HG02970 (cell line): ENCODE measurements around the gene ELOVL5.
"Not testable (repeated sequence)": the region's sequence is repeated elsewhere in the genome, so short reads cannot be mapped to it uniquely, and the experiment has no call there.

Experiments
- ATAC-seq: cut with Tn5 transposase; IDR thresholded peaks from one replicate; pipeline ENCODE4 v1.9.1; 2021; ENCODE audit warnings: mild to moderate bottlenecking, moderate library complexity, moderate number of reproducible peaks; ENCODE audit not compliant: unreplicated experiment, low FRiP score

Gene ELOVL5

DNA sequence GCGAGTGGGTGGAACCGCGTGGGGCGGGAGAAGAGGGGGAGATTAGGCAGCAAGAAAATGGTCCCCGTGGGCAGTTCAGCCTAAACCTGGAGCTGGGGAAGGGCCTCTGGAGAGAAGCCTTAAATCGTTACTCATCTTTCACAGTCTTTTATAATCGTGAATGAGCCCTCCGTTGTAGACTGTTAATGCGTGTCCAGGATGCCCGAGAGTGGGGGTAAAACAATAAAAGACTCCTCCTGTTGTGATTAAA lies 11.0 kb upstream of the ELOVL5 start:
- ATAC-seq, result no peak

DNA sequence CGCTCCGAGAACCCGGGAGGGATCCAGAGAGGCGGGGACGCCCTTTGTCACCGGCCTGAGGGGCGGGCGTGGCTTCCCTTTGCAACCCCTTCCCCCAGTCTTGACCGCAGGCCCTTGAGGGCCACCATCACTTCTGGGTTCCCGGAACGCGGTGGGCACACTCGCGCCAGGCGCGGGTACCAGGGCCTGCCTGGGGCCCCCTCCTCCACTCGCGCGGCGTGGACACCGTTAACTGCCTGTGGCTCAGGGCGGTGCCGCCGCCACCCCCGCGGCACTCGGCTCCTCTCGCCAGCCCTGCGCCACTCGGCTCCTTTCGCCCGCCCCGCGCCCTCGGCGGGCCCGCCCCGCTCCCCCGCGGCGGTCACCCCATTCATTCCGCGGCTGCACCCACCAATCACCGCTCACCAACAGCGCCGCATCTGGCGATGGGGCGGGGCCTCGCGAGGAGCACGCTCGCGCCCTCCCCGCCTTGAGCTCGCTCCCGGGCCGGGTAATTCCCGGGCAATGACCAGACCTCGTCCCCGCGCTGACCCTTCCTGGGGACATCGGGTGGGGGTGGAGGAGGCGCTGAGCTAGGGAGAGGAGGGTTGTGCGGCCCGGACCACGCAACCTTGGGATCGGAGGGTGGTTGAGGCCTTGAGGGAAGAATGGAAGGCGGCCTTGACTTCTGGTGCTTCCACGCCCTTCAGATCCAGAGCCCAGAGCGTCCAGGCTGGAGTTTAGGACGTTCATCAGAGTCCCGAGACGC lies 10.5 kb upstream of the ELOVL5 start:
- ATAC-seq, result peak; percentile 94

DNA sequence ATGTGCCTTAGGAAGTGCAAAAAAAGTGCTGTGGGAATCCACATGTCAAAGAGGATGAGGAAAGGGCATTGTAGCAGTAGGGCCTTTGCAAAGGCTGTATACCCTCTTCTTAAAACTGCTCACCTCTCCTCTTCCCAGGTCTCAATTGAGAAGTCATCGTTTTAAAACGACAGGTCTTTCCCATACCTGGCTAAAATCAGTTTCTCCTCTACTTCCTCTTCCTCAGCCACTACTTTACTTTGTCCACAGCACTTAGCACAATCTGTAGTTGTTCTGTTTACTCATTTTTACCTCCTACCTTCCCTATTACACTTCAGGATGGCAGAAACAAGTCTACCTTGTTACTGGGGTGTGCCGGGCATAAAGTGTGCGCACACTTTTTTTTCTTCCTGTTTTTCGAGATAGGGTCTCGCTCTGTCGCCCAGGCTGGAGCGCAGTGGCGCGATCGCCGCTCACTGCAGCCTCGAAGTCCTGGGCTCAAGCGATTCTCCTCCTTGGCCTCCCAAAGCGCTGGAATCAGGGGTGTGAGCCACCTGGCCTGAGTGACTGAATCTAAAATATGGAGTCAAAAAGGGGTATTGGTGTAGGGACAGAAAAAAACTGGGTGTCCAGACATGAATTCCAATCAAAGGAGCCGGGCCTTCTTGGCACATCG lies 9.8 kb upstream of the ELOVL5 start:
- ATAC-seq, result no peak

DNA sequence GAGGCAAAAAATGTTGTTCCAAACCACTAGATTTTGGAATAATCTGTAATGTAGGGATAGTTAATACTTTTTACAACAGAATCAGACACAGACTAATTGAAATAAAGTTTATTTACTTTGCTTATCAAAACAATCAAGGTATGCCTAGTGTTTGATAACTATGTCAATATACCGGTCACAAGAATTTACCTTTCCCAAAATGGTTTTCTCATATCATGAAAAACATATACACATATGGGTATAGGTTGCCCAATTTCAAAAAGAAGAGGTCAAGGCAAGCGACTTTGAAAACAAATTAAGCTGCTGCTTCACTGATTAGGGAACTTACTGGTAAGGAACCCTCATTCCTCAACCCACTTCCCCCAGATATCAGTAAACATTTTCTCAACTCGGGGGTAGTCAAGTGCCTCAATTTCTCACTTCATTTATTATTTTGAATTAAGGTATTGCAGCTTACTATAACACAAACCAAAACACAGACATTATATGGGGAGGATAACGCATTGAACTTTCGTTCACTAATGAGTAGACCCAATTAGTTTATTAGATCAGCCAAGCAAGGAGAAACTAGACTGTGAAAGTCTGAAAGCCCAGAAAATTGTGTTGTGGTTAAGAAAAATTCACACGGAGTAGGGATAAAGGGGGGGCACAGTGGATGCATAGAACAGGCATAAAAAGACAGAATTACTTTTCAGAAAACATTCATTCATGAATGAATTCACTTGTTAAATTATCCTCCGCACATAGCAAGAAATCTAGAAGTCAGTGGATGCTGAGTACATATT lies 9.0 kb upstream of the ELOVL5 start:
- no peak for ATAC-seq

DNA sequence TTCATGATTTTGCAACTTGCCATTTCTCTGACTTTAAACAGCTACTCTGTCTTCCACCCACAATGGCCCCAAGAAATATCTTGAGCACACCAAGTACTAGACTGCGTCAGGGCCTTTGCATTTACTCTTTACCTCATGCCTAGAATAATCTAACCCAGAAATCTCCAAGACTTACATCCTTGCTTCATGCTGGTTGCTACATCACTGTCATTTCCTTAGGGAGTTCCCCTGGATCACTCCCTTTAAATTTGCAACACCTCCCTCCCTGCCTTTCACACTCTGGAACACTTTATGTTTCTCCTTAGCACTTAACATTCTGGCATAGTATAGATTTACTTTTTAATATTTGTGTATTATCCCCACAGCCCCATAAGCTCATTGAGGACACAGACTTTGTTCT lies 4.9 kb upstream of the ELOVL5 start:
- no peak for ATAC-seq

DNA sequence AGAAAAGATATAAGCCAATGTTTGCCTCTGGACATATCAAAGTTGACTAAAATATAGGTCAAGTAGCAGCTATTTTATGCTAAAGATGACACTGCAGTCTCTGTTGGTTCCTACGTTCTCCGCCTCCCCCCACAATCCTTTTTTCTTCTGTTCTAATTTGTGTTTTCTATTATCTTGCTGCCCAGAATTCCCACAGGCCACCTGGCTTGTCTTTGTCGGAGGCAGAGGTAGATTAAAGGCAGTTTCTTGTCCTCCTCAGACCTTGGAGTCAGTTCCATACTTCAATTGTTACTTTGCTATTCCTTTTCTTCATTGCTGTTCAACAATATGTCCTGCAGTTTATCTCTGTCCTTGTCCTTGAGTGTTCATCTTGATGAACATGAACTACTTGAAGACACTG lies 3.6 kb upstream of the ELOVL5 start:
- no peak for ATAC-seq

DNA sequence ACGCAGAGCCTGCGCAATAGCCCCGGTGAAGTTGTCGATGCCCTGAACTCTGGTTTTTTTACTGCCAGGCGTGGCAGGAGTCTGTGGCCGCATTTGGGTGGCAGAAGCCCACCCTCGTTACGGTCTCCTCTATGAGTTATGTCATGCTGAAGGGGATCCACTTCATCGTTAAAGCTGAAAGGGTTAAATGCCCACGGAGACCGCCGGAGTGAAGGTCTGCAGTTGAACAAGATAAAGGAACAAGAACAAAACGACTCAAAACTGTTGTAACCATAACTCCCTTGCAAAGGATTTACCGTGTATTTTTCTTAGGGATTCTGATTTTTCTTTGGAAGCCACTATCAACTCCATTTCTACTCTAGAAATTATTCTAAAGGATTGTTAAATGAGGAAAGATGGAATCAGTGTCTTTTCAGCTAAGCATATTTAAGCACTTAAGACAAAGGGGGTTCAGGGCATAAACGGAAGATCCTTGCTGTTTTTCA lies 501 bp upstream of the ELOVL5 start:
- no peak for ATAC-seq

DNA sequence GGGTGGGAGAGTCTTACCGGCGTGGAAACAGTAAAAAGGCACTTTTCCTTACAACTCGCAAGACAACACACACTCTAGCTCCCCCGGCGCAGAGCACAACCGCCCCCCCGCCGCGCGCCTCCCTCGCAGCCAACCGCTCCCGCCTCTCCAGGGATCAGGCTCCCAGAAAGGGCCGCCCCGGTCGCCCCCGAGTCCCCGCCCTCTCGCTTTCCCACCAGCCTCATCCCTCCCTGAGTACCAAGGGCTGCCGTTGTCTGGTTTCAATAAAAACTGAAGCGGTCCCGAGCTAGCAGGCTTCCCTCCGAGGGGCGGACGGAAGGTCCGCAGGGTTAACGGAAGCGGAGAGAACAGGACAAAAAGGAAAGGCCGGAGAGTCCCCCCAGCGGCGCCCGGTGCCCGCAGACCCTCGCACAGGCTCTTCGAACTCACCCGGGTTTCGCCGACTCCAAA lies 804 bp downstream of the ELOVL5 start:
- ATAC-seq, result peak; percentile 6

DNA sequence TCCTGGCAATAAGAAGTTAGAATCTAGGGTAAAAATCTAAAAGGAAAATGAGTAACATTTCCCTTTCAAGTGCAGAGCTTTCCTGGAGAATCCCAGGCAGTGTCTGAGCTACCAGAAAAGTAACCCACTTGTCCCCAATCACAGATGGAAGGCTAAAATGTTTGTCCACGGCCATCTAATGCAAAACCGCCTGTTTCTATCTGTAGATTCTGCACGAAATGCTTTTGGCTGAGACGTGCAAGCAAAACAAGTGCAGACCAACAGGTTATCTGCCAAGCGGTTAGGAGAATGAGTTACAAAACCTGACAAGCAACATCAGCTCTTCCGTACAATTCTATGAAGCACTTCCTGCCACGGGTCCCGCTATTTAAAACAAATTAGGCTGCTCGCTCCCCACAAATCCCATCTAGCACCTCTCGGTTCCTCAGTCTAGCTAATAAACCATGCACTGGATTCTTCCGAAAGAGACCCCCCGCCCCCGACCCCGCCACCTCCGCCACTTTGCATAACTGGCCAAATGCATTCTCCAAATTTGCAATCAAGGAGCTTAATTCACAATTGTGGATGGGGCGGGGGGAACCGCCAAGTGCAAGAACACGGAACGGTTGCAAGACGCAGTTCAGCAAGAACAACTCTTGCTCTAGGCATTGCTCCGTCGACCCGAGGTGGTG lies 1.4 kb downstream of the ELOVL5 start:
- no peak for ATAC-seq

DNA sequence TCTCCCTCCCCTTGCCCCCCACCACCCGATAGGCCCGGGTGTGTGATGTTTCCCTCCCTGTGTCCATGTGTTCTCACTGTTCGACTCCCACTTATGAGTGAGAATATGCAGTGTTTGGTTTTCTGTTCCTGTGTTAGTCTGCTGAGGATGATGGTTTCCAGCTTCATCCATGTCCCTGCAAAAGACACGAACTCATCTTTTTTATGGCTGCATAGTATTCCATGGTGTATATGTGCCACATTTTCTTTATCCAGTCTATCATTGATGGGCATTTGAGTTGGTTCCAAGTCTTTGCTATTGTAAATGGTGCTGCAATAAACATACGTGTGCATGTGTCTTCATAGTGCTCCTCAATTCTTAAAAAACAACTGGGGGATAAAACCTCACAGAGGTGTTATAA lies 2.7 kb downstream of the ELOVL5 start:
- not testable (repeated sequence) for ATAC-seq

DNA sequence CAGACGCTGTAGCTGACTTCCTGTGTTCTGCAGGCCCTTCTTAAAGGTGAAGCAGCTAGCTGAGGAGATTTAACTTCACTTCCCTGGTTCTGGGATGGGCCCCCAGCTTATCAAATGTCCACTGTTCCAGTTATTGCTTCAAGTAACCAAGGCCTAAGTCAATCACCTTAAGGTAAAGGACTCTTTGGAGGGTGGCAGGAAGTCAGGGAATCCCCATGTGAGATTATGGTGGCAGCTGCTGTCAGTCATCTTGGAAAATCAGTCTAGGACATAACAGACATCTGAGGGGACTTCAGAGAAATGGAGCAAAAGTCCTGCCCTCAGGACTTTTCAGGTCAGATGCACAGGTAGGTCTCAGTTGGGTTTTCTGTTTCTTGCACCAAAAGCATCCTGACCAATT lies 3.8 kb downstream of the ELOVL5 start:
- no peak for ATAC-seq

DNA sequence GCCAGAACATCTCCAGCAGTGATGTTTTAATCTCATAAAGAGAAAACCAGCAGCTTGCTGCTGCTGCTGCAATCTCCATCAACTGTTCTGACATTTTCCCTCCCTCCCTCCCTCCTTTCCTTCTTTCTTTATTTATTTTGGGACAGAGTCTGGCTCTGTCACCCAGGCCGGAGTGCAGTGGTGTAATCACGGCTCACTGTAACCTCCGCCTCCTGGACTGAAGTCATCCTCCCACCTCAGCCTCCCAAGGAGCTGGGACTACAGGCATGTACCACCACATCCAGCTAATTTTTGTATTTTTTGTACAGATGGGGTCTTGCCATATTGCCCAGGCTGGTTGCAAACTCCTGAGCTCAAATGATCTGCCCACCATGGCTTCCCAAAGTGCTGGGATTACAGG lies 5.7 kb downstream of the ELOVL5 start:
- ATAC-seq, result no peak

DNA sequence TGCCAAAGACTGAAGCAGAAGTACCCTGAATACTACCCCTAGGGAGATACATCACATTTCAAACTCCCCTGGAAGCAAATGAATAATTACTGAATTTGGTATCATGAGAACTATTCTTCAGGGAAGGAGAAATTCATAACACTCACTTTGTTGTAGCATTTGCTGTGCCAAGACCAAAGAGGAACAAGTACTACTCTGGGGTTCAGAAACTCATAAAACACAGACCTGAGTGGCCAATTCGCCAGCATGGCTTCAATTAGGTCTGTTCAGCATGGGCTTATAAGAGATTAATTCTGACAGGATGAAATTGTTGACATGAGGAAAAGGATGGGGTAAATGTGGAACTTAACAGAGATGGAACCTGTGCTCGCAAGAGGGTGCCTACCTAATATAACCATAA lies 6.5 kb downstream of the ELOVL5 start:
- no peak for ATAC-seq

DNA sequence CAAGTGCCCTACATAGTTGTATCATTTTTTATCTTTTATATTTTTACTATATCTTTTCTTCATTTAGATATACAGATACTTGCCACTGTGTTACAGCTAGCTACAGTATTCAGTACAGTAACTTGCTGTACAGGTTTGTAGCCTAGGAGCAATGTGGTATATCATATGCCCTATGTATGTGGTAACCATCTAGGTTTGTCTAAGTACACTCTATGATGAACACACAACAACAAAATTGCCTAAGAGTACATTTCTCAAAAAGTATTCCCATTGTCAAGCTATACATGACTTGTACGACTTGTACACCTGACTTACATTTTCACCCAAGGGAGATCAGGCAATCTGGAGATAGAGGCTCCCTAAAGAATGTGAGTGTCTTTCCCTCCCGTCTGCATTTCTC lies 8.2 kb downstream of the ELOVL5 start:
- no peak for ATAC-seq

DNA sequence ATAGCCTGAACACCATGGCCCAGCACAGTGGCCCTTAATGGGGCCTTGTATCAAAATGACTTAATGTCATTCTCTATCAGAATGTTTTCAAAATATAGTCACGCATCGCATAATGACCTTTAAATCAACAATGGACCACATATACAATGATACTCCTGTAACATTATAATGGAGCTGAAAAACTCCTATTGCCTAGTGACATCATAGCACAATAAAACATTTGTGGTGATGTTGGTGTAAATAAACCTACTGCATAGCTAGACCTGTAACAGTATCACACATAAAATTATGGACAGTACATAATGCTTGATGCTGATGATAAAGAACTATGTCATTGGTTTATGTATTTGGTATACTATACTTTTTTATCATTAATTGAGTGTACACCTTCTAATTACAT lies 9.3 kb downstream of the ELOVL5 start:
- no peak for ATAC-seq

DNA sequence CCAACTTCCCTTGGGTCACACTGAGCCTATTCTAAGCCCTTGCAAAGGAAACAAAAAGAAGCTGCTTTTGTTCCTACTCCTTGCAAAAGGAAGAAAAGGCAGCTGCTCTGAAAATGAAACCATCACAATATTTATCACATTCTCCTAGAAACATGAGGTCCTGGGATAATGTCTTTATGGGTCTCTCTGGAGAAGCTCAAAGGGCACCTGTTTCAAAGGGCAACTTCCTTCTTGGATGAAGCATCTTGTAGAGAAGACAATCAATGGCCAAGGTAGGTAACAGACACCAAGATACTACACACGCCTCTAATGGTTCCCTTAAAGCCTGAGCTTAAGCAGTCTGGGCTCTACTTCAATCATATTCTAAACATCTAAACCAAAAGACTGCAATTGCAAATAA lies 10.4 kb downstream of the ELOVL5 start:
- no peak for ATAC-seq

DNA sequence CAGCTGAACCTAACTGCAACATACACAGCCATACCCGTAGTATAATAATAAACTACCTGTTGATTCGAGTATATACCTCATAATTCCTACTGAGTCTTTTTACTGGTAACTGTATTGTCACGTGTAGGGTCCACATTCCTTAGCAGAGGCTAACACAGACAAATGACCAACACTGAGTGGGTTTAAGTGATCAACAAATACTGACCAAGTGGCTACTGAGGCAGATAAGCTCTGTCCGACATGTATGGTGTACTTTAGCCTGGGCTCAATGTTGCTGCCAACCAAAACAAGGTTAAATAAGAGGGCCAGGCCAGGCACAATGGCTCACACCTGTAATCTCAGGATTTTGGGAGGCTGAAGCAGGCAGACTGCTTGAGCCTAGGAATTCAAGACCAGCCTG lies 12.7 kb downstream of the ELOVL5 start:
- no peak for ATAC-seq

DNA sequence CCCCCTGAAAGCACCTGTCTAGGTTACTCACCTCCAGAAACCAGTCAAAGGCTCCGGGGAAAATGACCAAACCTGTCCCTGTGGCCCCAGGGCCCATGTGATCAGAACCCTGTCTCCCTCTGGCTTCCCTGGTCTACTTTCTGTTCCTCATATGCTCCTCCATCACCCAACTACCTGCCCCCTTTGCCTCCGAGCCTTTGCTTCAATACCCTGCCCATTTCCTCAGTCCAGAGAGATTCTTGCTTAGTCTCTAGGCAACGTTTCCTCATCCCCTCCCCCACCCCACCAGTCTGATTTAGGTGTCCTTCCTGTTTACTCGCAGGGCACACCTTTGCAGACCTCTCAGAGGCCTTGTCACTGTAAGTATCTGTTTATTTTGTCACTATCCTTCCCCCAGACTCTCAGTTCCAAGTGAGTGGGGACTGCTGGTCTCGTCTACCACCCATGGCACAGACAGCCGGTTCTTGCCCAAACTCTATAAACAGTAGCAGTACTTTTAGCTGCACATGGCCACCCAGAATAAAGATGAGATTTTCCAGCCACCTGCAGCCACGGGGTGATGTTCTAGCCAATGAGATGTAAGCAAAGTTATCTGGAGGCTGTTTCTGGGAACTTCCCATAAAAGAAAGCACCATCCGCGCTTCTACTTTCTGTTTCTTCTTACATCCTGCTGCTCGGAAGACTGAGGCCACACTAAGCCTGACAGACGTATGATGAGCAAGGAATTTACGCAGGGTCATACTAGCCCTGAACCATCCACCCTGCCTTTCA lies 13.3 kb downstream of the ELOVL5 start:
- peak; percentile 86 for ATAC-seq

DNA sequence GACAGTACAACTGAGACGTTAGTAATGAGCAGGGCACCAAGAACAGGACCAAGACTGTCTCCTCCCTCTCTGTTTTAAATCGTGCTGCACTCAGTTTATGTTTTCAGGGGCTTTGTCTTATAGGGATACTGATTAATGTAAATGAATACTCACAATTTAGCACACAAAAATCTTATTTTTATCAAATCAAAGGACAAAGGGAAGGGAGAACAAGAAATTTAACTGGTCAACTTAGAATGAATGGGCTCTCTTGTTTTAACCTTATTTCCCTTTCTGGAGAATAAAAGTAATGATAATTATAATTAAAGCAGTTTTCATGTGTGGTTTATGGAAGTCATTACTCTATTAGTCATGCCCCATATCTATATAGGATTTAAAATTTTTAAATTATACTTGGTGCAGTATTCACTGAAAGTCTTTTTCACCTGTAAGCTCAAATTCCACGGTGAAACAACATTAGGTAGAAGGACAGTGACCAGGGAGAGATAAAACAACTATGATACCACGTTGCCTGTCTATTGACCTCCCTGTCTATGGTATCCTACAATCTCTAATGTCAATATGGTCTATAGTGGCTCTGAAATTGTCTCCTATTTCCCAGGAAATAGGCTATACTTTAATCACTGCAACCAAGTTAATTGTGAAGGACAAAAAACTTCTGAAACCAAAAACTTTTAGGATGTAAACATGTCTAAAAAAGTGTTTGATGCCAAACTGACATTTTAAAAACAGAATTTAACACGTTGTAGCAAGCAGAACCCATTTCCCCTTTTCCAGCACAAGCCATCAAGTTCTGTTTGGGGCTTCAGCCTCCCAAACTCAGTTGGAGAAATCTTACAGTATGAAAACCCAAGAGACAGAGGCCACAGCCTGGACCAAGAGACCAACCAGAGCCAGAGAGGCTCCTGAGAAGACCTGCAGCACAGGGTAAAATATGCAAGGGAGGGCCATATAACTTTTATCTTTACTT lies 15.0 kb downstream of the ELOVL5 start:
- ATAC-seq, result no peak
